ENCODE measurements around the gene NOS3. TPM values are rescaled to one million over a fixed set of nuclear protein-coding genes. Genes with fewer than 3 reads are reported as not detected.

NOS3 gene
- total RNA-seq, 1 donor from 2014 or later, result 12.6 TPM

GRCh38 chr7:151053751-151054150, 62.9 kb downstream of the NOS3 start:
- peaks cover 8% of the 10 kb centered on the region for H3K27me3 ChIP-seq (ENCODE audit: low read depth)
- no peak overlapping the region for H3K27ac ChIP-seq (replicated peaks)
- H3K36me3 ChIP-seq, result no peaks in the 10 kb centered on the region
- intact Hi-C loops (cut with micrococcal nuclease), result no loop called here
- no peaks in the 10 kb centered on the region for H3K9me3 ChIP-seq (replicated peaks)
- no peak for TF ChIP-seq CTCF (IDR thresholded peaks at IDR 0.05; ENCODE audit: borderline replicate concordance)
- H3K4me1 ChIP-seq, result peaks cover 28% of the 10 kb centered on the region
- no peak for DNase-seq
- H3K4me3 ChIP-seq, result no peak overlapping the region

GRCh38 chr7:151056283-151056665, 65.5 kb downstream of the NOS3 start:
- Histone ChIP-seq H3K4me1 (peaks cover 45% of the 10 kb centered on the region), H3K9me3 (replicated peaks) (no peaks in the 10 kb centered on the region), H3K4me3 (no peak overlapping the region), H3K27ac (replicated peaks) (no peak overlapping the region), H3K27me3 (ENCODE audit: low read depth) (no peaks in the 10 kb centered on the region), H3K36me3 (no peaks in the 10 kb centered on the region)
- no peak for DNase-seq
- no peak for TF ChIP-seq CTCF (IDR thresholded peaks at IDR 0.05; ENCODE audit: borderline replicate concordance)
- intact Hi-C loops (cut with micrococcal nuclease), result no loop called here

- intact Hi-C loops (cut with micrococcal nuclease), result no loop called here
- Histone ChIP-seq H3K4me1 (peaks cover 48% of the 10 kb centered on the region), H3K27ac (replicated peaks) (peak overlapping the region; percentile 97)
These were observed 66.1 kb downstream of the NOS3 start for GRCh38 chr7:151056666-151057505.

GRCh38 chr7:151057506-151057988, 66.7 kb downstream of the NOS3 start, which contains the start of gene CDK5:
TSS of gene CDK5 (minus strand) at chr7:151057897. CDS start at chr7:151057848, 49 bp downstream.
- Histone ChIP-seq H3K9me3 (replicated peaks) (no peaks in the 10 kb centered on the region), H3K4me1 (peaks cover 55% of the 10 kb centered on the region)

More at GRCh38 chr7:151056666-151057505, 66.1 kb downstream of the NOS3 start:
- no peaks in the 10 kb centered on the region for H3K36me3 ChIP-seq
- H3K9me3 ChIP-seq (replicated peaks), result no peaks in the 10 kb centered on the region
- peak overlapping the region; percentile 93 for H3K4me3 ChIP-seq
- no peak for TF ChIP-seq CTCF (IDR thresholded peaks at IDR 0.05; ENCODE audit: borderline replicate concordance)
- no peaks in the 10 kb centered on the region for H3K27me3 ChIP-seq (ENCODE audit: low read depth)
- DNase-seq, result no peak

More at GRCh38 chr7:151057506-151057988, 66.7 kb downstream of the NOS3 start, which contains the start of gene CDK5:
- DNase-seq, result no peak
- Histone ChIP-seq H3K27ac (replicated peaks) (peak within 1 kb of the TSS; percentile 97), H3K36me3 (no peaks in the 10 kb centered on the region), H3K4me3 (peak within 1 kb of the TSS; percentile 93), H3K27me3 (ENCODE audit: low read depth) (no peaks in the 10 kb centered on the region)
- no peak for TF ChIP-seq CTCF (IDR thresholded peaks at IDR 0.05; ENCODE audit: borderline replicate concordance)
- intact Hi-C loops (cut with micrococcal nuclease), result no loop called here

All from left ventricle myocardium inferior (tissue), 1 donor.